ENCODE results near the gene TMC8.
"Not testable (repeated sequence)": the region's sequence is repeated elsewhere in the genome, so short reads cannot be mapped to it uniquely, and the experiment has no call there.

Gene TMC8

GRCh38 chr17:78138204-78139060, 7.9 kb downstream of the TMC8 start:
- FAIRE-seq = no peak

GRCh38 chr17:78139861-78140168, 9.2 kb downstream of the TMC8 start:
- not testable (repeated sequence) for FAIRE-seq

GRCh38 chr17:78140169-78141051, 9.8 kb downstream of the TMC8 start:
- peak; percentile 97 for FAIRE-seq

GRCh38 chr17:78141437-78142118, 11.0 kb downstream of the TMC8 start:
- FAIRE-seq = no peak

GRCh38 chr17:78142119-78142861, 11.7 kb downstream of the TMC8 start:
- no peak for FAIRE-seq

- FAIRE-seq = no peak
These were observed 12.9 kb downstream of the TMC8 start for GRCh38 chr17:78143214-78144146.

- no peak for FAIRE-seq
These were observed 13.7 kb downstream of the TMC8 start for GRCh38 chr17:78144147-78144719.

- no peak for FAIRE-seq
These were observed 14.4 kb downstream of the TMC8 start for GRCh38 chr17:78144736-78145641.

- no peak for FAIRE-seq
These were observed 15.9 kb downstream of the TMC8 start for GRCh38 chr17:78146471-78146869.

GRCh38 chr17:78146881-78147280, 16.3 kb downstream of the TMC8 start:
- no peak for FAIRE-seq

- no peak for FAIRE-seq
These were observed 16.9 kb downstream of the TMC8 start for GRCh38 chr17:78147315-78147998.

GRCh38 chr17:78148286-78149016, 17.9 kb downstream of the TMC8 start:
- no peak for FAIRE-seq

GRCh38 chr17:78151514-78152008, 21.0 kb downstream of the TMC8 start:
- FAIRE-seq = no peak

- FAIRE-seq = no peak
These were observed 24.6 kb downstream of the TMC8 start for GRCh38 chr17:78154903-78155811.

- FAIRE-seq = no peak
These were observed 29.1 kb downstream of the TMC8 start for GRCh38 chr17:78159575-78160158.

- FAIRE-seq = no peak
These were observed 33.5 kb downstream of the TMC8 start for GRCh38 chr17:78163881-78164747.

Measured in G401.6 (cell line).